Measurements from ENCODE around the gene RASA3. TPM values are rescaled to one million over a fixed set of nuclear protein-coding genes. Genes with fewer than 3 reads are reported as not detected.
"Not testable (repeated sequence)": the region's sequence is repeated elsewhere in the genome, so short reads cannot be mapped to it uniquely, and the experiment has no call there.

Gene RASA3
- total RNA-seq, 1 donor from 2014 or later = 84.2 TPM

DNA sequence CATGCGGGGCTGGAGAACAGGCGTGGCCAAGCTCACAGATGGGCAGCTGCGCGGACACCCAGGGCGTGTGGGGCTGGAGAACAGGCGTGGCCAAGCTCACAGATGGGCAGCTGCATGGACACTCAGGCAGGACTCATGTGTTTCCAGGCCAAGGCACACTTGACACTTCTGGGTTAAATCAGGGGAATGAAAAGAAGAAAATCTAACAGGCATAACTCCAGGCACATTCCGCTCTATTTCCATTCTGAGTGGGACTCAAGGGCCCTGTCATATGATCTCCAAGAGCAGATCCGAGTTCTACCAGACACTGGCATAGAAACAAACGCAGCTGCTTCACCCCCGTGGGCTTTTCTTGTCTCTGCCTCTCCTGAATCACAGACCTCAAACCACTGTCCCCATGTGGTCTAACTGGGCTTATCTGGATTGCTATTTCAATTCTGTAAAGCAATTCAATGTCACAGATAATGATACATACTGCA lies 141.2 kb downstream of the RASA3 start:
- intact Hi-C loops (cut with micrococcal nuclease) = no loop called here

DNA sequence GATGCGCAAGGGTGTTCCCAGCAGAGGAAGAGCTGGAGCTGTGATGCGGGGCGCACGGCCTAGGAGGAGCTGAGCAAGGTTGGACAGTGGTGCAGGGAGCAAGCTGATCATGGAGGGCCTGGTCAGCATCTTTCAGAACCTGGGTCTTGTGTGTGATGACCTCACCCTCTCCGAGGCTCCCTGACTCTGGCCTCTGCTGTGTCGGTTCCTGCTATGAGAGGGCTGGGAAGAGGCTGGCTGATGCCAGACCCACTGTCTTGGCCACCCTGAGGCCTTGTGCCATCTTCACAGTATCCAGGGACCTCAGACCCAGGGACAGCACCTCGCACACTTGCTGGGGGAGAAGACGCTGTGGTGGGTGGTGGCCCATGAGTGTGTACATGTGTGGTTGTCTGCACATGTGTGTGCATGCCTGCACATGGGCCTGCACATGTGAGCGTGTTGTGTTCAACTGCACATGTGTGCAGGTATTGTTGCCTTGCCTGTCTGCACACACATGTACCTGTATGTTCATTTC lies 142.0 kb downstream of the RASA3 start:
- intact Hi-C loops (cut with micrococcal nuclease) = no loop called here

GRCh38 chr13:113989585-113990300 lies 142.7 kb downstream of the RASA3 start:
- intact Hi-C loops (cut with micrococcal nuclease) = no loop called here

DNA sequence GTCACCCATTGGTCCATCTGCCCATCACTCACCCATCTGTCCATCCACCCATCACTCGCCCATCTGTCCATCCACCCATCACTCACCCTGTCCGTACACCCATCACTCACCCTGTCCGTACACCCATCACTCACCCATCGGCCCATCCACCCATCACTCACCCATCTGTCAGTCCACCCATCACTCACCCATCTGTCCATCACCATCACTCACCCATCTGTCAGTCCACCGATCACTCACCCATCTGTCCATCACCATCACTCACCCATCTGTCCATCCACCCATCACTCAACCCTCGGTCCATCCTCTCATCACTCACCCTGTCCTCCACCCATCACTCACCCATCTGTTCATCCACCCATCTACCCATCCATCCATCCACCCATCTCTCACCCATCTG lies 143.6 kb downstream of the RASA3 start:
- intact Hi-C loops (cut with micrococcal nuclease) = not testable (repeated sequence)

DNA sequence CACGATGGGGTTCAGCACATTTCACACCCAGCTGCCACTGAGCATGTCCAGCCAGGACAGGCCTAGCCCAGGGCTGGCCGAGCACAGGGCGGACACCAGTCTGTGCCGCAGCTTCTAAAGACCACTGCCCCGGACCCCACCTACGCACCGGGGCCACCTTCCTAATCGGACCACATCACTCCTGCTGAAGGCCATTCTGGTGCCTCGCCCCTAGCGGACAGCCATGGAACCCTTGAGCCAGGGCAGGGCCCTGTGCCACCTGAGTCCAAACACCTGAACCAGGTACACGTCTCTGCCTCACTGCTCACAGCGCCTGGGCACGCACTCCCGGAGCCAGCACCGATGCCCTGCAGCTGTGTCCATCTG lies 150.1 kb downstream of the RASA3 start:
- intact Hi-C loops (cut with micrococcal nuclease) = no loop called here

GRCh38 chr13:113981611-113982295 lies 150.7 kb downstream of the RASA3 start:
- intact Hi-C loops (cut with micrococcal nuclease) = no loop called here

GRCh38 chr13:113981194-113981605 lies 151.2 kb downstream of the RASA3 start:
- intact Hi-C loops (cut with micrococcal nuclease) = no loop called here

DNA sequence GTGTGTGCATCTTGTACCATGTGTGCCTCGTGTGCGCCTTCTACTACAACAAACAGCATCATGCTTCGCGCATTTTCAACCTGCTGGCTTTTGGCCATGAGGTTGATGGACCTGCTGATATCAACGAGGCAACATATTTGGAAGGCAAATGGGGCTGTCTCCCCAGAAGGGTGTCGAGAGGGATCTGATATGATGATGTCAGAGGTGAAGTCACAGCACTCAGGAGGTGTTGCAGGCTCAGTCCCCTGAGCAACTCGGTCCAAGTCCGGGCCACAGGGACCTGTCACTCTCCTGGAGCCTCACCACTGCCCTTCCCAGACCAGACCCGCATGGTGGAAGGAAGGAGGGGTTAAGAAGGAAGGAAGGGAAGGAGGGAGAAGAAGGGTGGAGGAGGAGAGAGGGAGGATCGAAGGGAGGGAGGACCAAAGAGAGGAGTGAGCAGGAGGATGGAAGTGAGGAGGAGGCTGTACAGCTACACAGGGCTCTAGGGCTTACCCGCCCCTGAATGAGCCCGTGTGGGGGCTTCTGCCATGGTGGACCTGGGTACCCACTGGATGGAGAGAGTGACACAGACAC lies 151.8 kb downstream of the RASA3 start:
- intact Hi-C loops (cut with micrococcal nuclease) = no loop called here

GRCh38 chr13:113979791-113980471 lies 152.5 kb downstream of the RASA3 start:
- intact Hi-C loops (cut with micrococcal nuclease) = no loop called here

- intact Hi-C loops (cut with micrococcal nuclease) = no loop called here
Observed at GRCh38 chr13:113978741-113979481, 153.5 kb downstream of the RASA3 start.

GRCh38 chr13:113977976-113978375 lies 154.4 kb downstream of the RASA3 start:
- intact Hi-C loops (cut with micrococcal nuclease) = no loop called here

DNA sequence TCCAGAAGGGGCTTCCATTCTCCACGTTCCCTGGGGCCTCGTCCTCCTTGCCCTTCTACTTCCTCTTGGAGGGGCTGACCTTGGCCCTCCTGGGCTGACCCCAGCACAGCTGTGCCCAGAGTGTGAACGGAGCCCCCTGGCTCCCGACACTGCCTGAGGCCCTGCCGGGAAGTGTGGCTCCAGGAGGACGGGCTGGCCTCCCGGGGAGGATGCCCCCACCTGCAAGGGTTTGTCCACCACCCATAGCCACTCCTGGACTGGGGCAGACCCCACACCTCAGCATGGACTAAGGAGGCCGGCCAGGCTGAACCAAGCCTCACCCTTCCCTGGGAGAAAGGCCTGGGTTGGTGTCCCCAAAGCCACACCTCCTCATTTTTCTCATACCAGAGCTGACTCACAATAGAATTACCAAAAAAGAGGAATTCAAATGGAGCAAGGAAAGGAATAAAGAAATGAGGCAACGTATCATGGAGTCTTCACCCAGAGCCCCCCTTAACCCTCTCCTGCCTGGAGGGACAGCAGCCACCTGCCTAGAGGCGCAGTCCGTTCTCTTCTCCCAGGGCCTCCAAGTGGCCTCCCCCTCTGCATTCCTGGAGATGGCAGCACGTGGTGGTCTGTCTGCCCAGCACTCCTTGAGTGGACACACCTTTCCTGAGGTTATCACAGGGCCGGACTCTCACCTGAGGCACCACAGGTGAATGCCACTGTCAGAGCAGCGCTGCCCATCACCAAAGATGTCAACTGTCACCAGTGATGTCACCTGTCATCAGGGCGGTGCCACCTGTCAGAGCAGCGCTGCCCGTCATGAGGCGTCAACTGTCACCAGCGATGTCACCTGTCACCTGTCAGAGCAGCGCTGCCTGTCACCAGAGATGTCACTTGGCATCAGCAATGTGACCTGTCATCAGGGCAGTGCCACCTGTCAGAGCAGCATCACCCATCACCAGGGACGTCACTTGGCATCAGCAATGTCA lies 155.4 kb downstream of the RASA3 start:
- intact Hi-C loops (cut with micrococcal nuclease) = no loop called here

GRCh38 chr13:113975416-113975815 lies 157.0 kb downstream of the RASA3 start:
- intact Hi-C loops (cut with micrococcal nuclease) = no loop called here

- intact Hi-C loops (cut with micrococcal nuclease) = no loop called here
Observed at GRCh38 chr13:113974304-113975281, 157.8 kb downstream of the RASA3 start.

DNA sequence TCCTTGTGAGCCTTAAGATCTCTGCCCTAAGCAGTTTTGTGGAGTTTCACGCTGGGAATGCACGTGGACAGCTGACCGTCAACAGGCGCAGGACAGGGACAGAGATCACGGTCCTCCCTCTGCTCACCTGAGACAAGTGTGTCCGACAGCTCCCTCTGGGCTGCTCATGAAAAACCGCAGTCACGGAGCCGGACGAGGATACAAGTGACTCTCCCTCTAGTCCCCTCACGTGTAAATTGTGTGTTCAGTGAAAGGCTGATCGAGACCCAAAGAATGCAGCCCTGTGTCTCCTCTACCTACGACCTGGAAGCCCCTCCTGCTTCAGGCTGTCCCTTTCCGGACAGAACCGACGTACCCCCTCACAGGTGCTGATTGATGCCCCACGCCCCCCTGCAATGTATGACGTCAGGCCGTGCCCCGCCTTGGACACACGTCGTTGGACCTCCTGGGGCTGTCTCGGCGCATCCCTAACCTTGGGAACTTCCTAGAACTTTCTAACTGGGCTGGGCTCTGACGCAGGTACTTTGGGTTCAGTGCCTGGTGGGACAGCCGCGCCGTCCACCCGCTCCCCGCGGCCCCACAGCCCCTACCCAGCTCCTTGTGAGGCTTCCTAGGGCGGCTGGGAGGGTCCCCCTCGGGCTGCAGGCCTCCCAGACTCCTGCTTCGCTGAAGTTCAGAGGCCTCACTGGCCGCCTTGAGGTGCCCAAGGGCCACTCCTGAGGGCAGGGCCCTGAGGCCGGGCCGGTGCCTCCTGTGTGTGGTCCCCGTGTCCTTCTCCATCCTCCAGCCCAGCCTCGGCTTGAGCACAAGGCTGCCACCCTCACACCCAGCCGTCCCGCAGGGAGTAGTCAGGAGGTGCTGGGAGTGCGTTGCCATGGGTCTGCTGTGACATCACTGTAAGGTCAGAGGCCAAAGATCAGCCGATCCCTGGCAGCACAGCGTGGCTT lies 158.9 kb downstream of the RASA3 start, which contains the start of gene C13orf46:
TSS of gene C13orf46 (minus strand) at position 859 of the 947 bp plus-strand sequence. CDS start at position 780, 79 bp downstream.
- intact Hi-C loops (cut with micrococcal nuclease) = no loop called here

DNA sequence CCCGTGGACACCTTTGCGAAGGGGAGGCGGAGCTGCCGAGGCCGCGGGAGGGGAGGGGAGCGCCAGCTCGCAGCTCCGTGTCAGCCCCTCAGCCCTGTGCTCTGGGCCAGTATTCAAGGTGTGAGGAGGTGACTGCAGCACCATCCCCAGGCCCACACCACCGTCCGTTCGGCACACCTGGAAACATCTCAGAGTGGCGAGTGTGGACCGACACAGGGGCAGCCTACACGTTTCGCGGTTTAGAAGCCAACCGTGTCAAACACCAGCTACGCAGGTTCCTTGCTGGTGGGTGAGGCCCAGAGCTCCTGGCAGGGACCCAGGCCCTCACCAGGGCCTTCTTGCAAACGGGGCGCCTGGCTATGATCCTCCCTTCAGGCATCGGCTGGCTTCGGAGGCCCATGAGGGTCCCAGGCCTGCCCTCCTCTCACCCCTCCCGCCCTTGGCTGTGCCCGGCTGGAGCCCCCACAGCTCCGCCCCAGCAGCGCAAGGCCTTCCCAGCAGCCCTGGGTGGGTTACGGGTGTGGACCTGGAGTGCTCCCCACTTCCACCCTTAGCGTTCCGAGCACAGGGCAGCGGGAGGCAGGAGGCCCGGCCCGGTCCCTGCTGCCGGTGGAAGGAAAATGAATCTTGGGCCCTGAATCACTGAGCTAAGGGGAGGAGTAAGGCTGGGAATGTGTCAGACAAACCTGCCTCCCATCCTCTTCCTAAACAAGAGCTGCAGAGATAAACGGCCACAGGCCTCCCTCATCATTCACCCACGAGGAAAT lies 159.8 kb downstream of the RASA3 start:
- intact Hi-C loops (cut with micrococcal nuclease) = no loop called here

Measured in T-helper 2 cell treated with Interferon-gamma antibody and Interleukin-4, amounts not matched to agents 100 ng/mL and 5 ng/mL, for 36 hours (primary cell).